Cardiac muscle cell (in vitro differentiated cells and primary cell): ENCODE data around the gene ADRB1. TPM values are rescaled to one million over a fixed set of nuclear protein-coding genes. Genes with fewer than 3 reads are reported as not detected.

Experiments
- DNase-seq, 2 donors: peaks; one replicate each; pipeline versions ENCODE4 v3.0.0 to v3.0.0-alpha.2; 2010 to 2017; ENCODE audit warnings: low read depth in 1 of 2, low spot score in 1 of 2
- H3K27ac ChIP-seq: fragments of 200-600 bp; sonication (generic); 2 replicates; pipeline ENCODE4 v1.5.1; 2016
- H3K27me3 ChIP-seq: fragments of 200-600 bp; sonication (generic); 2 replicates; pipeline ENCODE4 v1.6.0; 2016; ENCODE audit warnings: control low read depth
- H3K36me3 ChIP-seq: fragments of 200-600 bp; sonication (generic); 2 replicates; pipeline ENCODE4 v1.5.1; 2016; ENCODE audit warnings: control low read depth
- H3K4me1 ChIP-seq: fragments of 200-600 bp; sonication (generic); 2 replicates; pipeline ENCODE4 v1.8.1; 2017; ENCODE audit warnings: low read depth, mild to moderate bottlenecking, mixed run types
- H3K4me3 ChIP-seq: fragments of 200-600 bp; sonication (generic); 2 replicates; pipeline ENCODE4 v1.5.1; 2016; ENCODE audit warnings: mild to moderate bottlenecking
- H3K9me3 ChIP-seq: fragments of 200-600 bp; sonication (generic); 2 replicates; pipeline ENCODE4 v1.5.1; 2017; ENCODE audit warnings: low read depth, mild to moderate bottlenecking, control low read depth
- polyA plus RNA-seq: library from polyadenylated mRNA; unstranded; fragments of >200 nt; fragmentation: Nextera tagmentation; extraction: Ambion mirVana; gene quantifications from 2 replicates; pipeline ENCODE4 v1.2.1, GENCODE V29; 2016
- total RNA-seq: library from RNA; depleted of rRNA; stranded (reverse); fragments of >200 nt; gene quantifications from 2 replicates; pipeline ENCODE4 v1.2.3, GENCODE V29; 2016
- TF ChIP-seq, protein P1 (sequence below): IDR thresholded peaks from 2 replicates; pipeline ENCODE4 v1.5.1; 2012; ENCODE audit warnings: low read depth, mild to moderate bottlenecking, low read length

Gene ADRB1
- total RNA-seq (0.42 and 0.69 TPM in 2 replicates), polyA plus RNA-seq (0.28 and 1.6 TPM in 2 replicates)

GRCh38 chr10:114043532-114044246, at the start of gene ADRB1:
TSS of gene ADRB1 (plus strand) at chr10:114043866. CDS start at chr10:114044133, 267 bp downstream.
- TF ChIP-seq, protein P1, sequence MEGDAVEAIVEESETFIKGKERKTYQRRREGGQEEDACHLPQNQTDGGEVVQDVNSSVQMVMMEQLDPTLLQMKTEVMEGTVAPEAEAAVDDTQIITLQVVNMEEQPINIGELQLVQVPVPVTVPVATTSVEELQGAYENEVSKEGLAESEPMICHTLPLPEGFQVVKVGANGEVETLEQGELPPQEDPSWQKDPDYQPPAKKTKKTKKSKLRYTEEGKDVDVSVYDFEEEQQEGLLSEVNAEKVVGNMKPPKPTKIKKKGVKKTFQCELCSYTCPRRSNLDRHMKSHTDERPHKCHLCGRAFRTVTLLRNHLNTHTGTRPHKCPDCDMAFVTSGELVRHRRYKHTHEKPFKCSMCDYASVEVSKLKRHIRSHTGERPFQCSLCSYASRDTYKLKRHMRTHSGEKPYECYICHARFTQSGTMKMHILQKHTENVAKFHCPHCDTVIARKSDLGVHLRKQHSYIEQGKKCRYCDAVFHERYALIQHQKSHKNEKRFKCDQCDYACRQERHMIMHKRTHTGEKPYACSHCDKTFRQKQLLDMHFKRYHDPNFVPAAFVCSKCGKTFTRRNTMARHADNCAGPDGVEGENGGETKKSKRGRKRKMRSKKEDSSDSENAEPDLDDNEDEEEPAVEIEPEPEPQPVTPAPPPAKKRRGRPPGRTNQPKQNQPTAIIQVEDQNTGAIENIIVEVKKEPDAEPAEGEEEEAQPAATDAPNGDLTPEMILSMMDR, result no peak
- no peak within 1 kb of the TSS for H3K27ac ChIP-seq
- peak within 1 kb of the TSS; percentile 75 for H3K4me3 ChIP-seq
- H3K27me3 ChIP-seq, result peaks cover 92% of the 10 kb centered on the region
- H3K4me1 ChIP-seq, result no peaks in the 10 kb centered on the region
- peak in 1 of 2 donors; percentile 92 for DNase-seq
- H3K9me3 ChIP-seq, result no peaks in the 10 kb centered on the region
- no peaks in the 10 kb centered on the region for H3K36me3 ChIP-seq

GRCh38 chr10:113995201-113995600, 48.5 kb upstream of the ADRB1 start:
- no peak overlapping the region for H3K27ac ChIP-seq

DNA sequence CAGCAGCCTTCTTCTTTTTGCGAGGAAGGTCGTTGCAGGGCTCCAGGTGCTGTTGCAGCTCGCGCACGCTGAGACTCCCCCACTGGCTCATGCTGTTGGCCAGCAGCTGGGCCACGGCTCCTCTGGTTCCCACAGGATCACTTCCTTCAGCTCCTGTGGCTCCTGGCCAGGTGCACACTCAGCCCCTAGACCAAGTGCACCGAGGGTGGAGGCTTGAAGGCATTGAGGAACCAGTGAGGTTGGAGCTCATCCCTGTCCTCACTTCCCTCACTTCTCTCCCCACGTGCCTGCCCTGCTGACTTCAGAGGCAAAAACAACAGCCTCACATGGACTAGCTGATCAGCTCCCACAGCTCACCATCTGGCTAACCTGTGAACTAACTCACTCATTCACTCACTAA, 46.2 kb upstream of the ADRB1 start:
- TF ChIP-seq, protein P1, result no peak
- H3K27me3 ChIP-seq, result no peaks in the 10 kb centered on the region
- no peaks in the 10 kb centered on the region for H3K4me1 ChIP-seq
- no peak overlapping the region for H3K27ac ChIP-seq
- H3K4me3 ChIP-seq, result no peak overlapping the region
- DNase-seq, result no peak
- no peaks in the 10 kb centered on the region for H3K9me3 ChIP-seq
- H3K36me3 ChIP-seq, result no peaks in the 10 kb centered on the region

More at GRCh38 chr10:113995201-113995600, 48.5 kb upstream of the ADRB1 start:
- Histone ChIP-seq H3K4me3 (no peak overlapping the region), H3K9me3 (no peaks in the 10 kb centered on the region), H3K4me1 (no peaks in the 10 kb centered on the region), H3K27me3 (no peaks in the 10 kb centered on the region), H3K36me3 (no peaks in the 10 kb centered on the region)
- TF ChIP-seq, protein P1, result no peak
- no peak for DNase-seq

DNA sequence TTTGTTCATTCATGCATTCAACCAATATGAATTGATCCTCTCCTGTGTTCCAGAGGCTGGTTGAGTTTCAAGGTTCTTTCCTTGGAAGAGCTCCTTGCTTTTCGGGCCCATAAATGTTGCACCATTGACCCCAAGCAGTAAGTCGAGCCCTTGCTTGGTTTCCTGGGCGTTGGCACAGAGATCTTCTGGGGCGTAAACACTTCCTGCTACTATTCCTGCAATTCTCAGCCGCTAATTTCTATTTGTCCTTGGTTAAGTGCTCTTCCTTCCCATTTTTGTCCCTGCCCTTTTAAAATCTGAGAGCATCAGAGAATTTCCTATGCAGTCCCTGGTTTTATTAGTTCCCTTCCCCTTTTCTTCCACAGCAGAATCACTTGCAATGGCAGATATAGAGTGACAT, 44.1 kb upstream of the ADRB1 start:
- Histone ChIP-seq H3K36me3 (no peaks in the 10 kb centered on the region), H3K4me1 (no peaks in the 10 kb centered on the region), H3K27ac (no peak overlapping the region), H3K9me3 (no peaks in the 10 kb centered on the region), H3K4me3 (no peak overlapping the region), H3K27me3 (no peaks in the 10 kb centered on the region)
- no peak for DNase-seq
- TF ChIP-seq, protein P1, result no peak

DNA sequence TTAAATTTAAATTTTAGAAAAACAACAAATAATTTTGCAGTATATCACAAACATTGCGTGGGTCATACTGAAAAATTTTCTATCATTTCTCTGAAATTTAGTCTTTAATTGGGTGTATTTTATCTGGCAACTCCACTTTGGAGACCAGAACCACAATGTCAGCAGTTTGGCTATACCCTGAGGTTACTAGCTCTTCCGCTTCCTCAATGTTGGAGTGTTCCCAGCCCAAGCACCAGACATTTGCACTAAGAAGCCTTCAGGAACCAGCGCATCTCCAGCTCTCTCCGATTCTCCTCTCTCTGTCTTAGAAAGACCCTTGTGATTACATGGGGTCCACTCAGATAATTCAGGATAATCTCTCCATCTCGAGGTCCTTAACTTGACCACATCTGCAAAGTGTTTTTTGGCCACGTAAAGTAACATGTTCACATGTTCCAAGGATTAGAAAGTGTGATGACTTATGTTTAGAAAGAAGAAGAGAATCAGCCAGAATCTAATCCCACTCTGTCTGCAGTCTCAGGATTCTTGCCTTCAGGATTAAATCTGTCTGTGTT, 43.1 kb upstream of the ADRB1 start:
- TF ChIP-seq, protein P1, result no peak
- Histone ChIP-seq H3K36me3 (no peaks in the 10 kb centered on the region), H3K4me1 (no peaks in the 10 kb centered on the region), H3K27ac (no peak overlapping the region), H3K9me3 (no peaks in the 10 kb centered on the region), H3K27me3 (no peaks in the 10 kb centered on the region), H3K4me3 (no peak overlapping the region)
- no peak for DNase-seq
